ENCODE data around the gene HOXB5.

GRCh38 chr17:48625495-48626244 lies 32.1 kb upstream of the HOXB5 start:
- TF ChIP-seq CTCF (IDR thresholded peaks at IDR 0.05) (no peak), POLR2A (IDR thresholded peaks at IDR 0.05) (no peak)
